SK-N-SH treated with all-trans-retinoic acid at 6 μM for 48 hours (cell line): ENCODE measurements around the gene SNX18.

Experiments used
- ATAC-seq: fragments of 200-7000 bp; cut with Tn5 transposase; 3 replicates; pipeline ENCODE4 v1.9.1; 2020; ENCODE audit warnings: mild to moderate bottlenecking, moderate library complexity
- ARNTL ChIP-seq: fragments of 450-650 bp; formaldehyde crosslinking; IDR thresholded peaks from 2 replicates; pipeline ENCODE4 v1.5.0; 2020; ENCODE audit warnings: low read depth, mild to moderate bottlenecking, moderate library complexity, borderline replicate concordance
- CSDC2 ChIP-seq: fragments of 250-450 bp; sonication (Bioruptor Pico); IDR thresholded peaks from 2 replicates; pipeline ENCODE4 v1.5.0; 2020; ENCODE audit warnings: mild to moderate bottlenecking, moderate library complexity
- ESRRG ChIP-seq: fragments of 250-450 bp; sonication (Bioruptor Pico); IDR thresholded peaks from 2 replicates; pipeline ENCODE4 v1.6.1; 2021; ENCODE audit warnings: mild to moderate bottlenecking
- GLIS3 ChIP-seq: fragments of 250-450 bp; sonication (Bioruptor Pico); IDR thresholded peaks from 2 replicates; pipeline ENCODE4 v1.5.0; 2020; ENCODE audit warnings: mild to moderate bottlenecking, moderate library complexity
- ISL1 ChIP-seq: fragments of 250-450 bp; sonication (Bioruptor Pico); IDR thresholded peaks from 2 replicates; pipeline ENCODE4 v2.1.2; 2022; ENCODE audit warnings: mild to moderate bottlenecking, moderate library complexity
- OSR1 ChIP-seq: fragments of 250-450 bp; sonication (Bioruptor Pico); IDR thresholded peaks from 2 replicates; pipeline ENCODE4 v1.8.0; 2022; ENCODE audit warnings: moderate library complexity, mild to moderate bottlenecking, inconsistent platforms
- PPARA ChIP-seq: fragments of 250-450 bp; sonication (Bioruptor Pico); IDR thresholded peaks from 2 replicates; pipeline ENCODE4 v1.5.0; 2020; ENCODE audit warnings: mild to moderate bottlenecking, borderline replicate concordance
- TCF4 ChIP-seq: fragments of 250-450 bp; sonication (Bioruptor Pico); IDR thresholded peaks from 2 replicates; pipeline ENCODE4 v1.8.0; 2021; ENCODE audit warnings: mild to moderate bottlenecking, moderate library complexity, borderline replicate concordance
- ZFP30 ChIP-seq: fragments of 450-650 bp; formaldehyde crosslinking; IDR thresholded peaks from 2 replicates; pipeline ENCODE4 v1.5.0; 2022; ENCODE audit warnings: mild to moderate bottlenecking, moderate library complexity
- ZNF565 ChIP-seq: fragments of 450-650 bp; formaldehyde crosslinking; conservative IDR thresholded peaks from 2 replicates; pipeline ENCODE4 v1.5.0; 2020; ENCODE audit warnings: low read depth, mild to moderate bottlenecking, moderate library complexity
- TF ChIP-seq, protein P1 (sequence below): fragments of 250-450 bp; sonication (Bioruptor Pico); IDR thresholded peaks from 2 replicates; pipeline ENCODE4 v1.8.0; 2021; ENCODE audit warnings: low read depth, mild to moderate bottlenecking, moderate library complexity, borderline replicate concordance
- TF ChIP-seq, protein P2 (sequence below): fragments of 250-450 bp; sonication (Bioruptor Pico); IDR thresholded peaks from 2 replicates; pipeline ENCODE4 v1.5.1; 2020; ENCODE audit warnings: low read depth, mild to moderate bottlenecking, moderate library complexity
- TF ChIP-seq, protein P3 (sequence below): fragments of 250-450 bp; sonication (Bioruptor Pico); IDR thresholded peaks from 2 replicates; pipeline ENCODE4 v1.5.1; 2021; ENCODE audit warnings: mild to moderate bottlenecking, moderate library complexity

Gene SNX18

DNA sequence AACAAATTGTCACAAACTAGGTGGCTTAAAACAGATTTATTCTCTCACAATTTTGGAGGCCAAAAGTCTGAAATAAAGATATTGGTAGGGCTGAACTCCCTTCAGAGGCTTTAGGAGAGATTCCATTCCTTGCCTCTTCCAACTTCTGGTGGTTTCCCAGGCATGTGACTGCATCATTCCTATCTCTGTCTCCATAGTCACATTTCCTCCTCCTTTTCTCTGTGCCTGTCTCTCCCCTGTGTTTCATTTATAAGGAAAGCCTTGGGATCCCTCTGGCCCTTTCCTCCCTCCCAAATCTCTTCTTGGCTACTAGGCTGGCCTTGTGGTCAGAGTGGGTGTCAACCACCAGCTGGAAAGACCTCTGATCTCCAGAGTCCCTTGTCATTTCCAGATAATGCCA lies 78.2 kb downstream of the SNX18 start:
- TF ChIP-seq TCF4 (CRISPR knock-in tag) = no peak
- no peak for TF ChIP-seq GLIS3 (CRISPR knock-in tag)
- TF ChIP-seq ISL1 (CRISPR knock-in tag) = no peak
- TF ChIP-seq, protein P1, sequence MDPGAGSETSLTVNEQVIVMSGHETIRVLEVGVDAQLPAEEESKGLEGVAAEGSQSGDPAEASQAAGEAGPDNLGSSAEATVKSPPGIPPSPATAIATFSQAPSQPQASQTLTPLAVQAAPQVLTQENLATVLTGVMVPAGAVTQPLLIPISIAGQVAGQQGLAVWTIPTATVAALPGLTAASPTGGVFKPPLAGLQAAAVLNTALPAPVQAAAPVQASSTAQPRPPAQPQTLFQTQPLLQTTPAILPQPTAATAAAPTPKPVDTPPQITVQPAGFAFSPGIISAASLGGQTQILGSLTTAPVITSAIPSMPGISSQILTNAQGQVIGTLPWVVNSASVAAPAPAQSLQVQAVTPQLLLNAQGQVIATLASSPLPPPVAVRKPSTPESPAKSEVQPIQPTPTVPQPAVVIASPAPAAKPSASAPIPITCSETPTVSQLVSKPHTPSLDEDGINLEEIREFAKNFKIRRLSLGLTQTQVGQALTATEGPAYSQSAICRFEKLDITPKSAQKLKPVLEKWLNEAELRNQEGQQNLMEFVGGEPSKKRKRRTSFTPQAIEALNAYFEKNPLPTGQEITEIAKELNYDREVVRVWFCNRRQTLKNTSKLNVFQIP (CRISPR knock-in tag) = no peak
- TF ChIP-seq ZNF565 (CRISPR knock-in tag) = no peak
- TF ChIP-seq, protein P2, sequence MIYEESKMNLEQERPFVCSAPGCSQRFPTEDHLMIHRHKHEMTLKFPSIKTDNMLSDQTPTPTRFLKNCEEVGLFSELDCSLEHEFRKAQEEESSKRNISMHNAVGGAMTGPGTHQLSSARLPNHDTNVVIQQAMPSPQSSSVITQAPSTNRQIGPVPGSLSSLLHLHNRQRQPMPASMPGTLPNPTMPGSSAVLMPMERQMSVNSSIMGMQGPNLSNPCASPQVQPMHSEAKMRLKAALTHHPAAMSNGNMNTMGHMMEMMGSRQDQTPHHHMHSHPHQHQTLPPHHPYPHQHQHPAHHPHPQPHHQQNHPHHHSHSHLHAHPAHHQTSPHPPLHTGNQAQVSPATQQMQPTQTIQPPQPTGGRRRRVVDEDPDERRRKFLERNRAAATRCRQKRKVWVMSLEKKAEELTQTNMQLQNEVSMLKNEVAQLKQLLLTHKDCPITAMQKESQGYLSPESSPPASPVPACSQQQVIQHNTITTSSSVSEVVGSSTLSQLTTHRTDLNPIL = no peak
- TF ChIP-seq PPARA (CRISPR knock-in tag) = no peak
- TF ChIP-seq CSDC2 (CRISPR knock-in tag) = no peak
- TF ChIP-seq OSR1 (CRISPR knock-in tag) = no peak
- TF ChIP-seq ZFP30 = no peak
- TF ChIP-seq, protein P3, sequence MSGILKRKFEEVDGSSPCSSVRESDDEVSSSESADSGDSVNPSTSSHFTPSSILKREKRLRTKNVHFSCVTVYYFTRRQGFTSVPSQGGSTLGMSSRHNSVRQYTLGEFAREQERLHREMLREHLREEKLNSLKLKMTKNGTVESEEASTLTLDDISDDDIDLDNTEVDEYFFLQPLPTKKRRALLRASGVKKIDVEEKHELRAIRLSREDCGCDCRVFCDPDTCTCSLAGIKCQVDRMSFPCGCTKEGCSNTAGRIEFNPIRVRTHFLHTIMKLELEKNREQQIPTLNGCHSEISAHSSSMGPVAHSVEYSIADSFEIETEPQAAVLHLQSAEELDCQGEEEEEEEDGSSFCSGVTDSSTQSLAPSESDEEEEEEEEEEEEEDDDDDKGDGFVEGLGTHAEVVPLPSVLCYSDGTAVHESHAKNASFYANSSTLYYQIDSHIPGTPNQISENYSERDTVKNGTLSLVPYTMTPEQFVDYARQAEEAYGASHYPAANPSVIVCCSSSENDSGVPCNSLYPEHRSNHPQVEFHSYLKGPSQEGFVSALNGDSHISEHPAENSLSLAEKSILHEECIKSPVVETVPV = no peak
- no peak for TF ChIP-seq ESRRG (CRISPR knock-in tag)
- no peak for TF ChIP-seq ARNTL (CRISPR knock-in tag)

More for the DNA sequence above, 78.2 kb downstream of the SNX18 start:
- ATAC-seq = no peak
